Stimulated activated CD4-positive, alpha-beta T cell treated with anti-CD3 and anti-CD28 coated beads, Interleukin-4, amount 100 ng/mL, for 1 hour (primary cell): ENCODE measurements around the gene TMBIM1.
"Not testable (repeated sequence)": the region's sequence is repeated elsewhere in the genome, so short reads cannot be mapped to it uniquely, and the experiment has no call there.

Experiments used
- DNase-seq: peaks from one replicate; pipeline ENCODE4 v3.0.0-alpha.2; 2020

Gene TMBIM1

GRCh38 chr2:218317835-218318234, 25.5 kb upstream of the TMBIM1 start:
- DNase-seq: no peak

- no peak for DNase-seq
Measured at GRCh38 chr2:218317303-218317630, 25.0 kb upstream of the TMBIM1 start.

GRCh38 chr2:218315397-218315796, 23.1 kb upstream of the TMBIM1 start:
- DNase-seq: no peak

GRCh38 chr2:218314764-218315163, 22.5 kb upstream of the TMBIM1 start:
- DNase-seq: not testable (repeated sequence)

GRCh38 chr2:218313356-218313755, 21.1 kb upstream of the TMBIM1 start:
- DNase-seq: no peak

- DNase-seq: no peak
Measured at GRCh38 chr2:218312267-218312756, 20.0 kb upstream of the TMBIM1 start.

- not testable (repeated sequence) for DNase-seq
Measured at GRCh38 chr2:218311541-218312266, 19.4 kb upstream of the TMBIM1 start.

GRCh38 chr2:218310853-218311540, 18.7 kb upstream of the TMBIM1 start:
- no peak for DNase-seq

GRCh38 chr2:218307415-218308090, 15.2 kb upstream of the TMBIM1 start:
- DNase-seq: no peak

GRCh38 chr2:218306184-218306920, 14.0 kb upstream of the TMBIM1 start:
- DNase-seq: no peak

GRCh38 chr2:218305383-218305782, 13.1 kb upstream of the TMBIM1 start:
- no peak for DNase-seq

GRCh38 chr2:218301176-218301819, 9.0 kb upstream of the TMBIM1 start:
- peak; percentile 78 for DNase-seq

GRCh38 chr2:218300141-218300540, 7.8 kb upstream of the TMBIM1 start:
- DNase-seq: no peak

- no peak for DNase-seq
Measured at GRCh38 chr2:218298314-218298875, 6.1 kb upstream of the TMBIM1 start.

- DNase-seq: no peak
Measured at GRCh38 chr2:218296847-218297246, 4.5 kb upstream of the TMBIM1 start.

- DNase-seq: no peak
Measured at GRCh38 chr2:218296200-218296599, 3.9 kb upstream of the TMBIM1 start.

GRCh38 chr2:218295029-218295428, 2.7 kb upstream of the TMBIM1 start:
- DNase-seq: no peak

- DNase-seq: no peak
Measured at GRCh38 chr2:218294430-218295022, 2.2 kb upstream of the TMBIM1 start.

- no peak for DNase-seq
Measured at GRCh38 chr2:218293715-218294429, 1.6 kb upstream of the TMBIM1 start.

GRCh38 chr2:218291318-218292047, 820 bp downstream of the TMBIM1 start:
- no peak for DNase-seq
